HG03103 (cell line): Measurements from ENCODE around the gene BBS4.
"Not testable (repeated sequence)": the region's sequence is repeated elsewhere in the genome, so short reads cannot be mapped to it uniquely, and the experiment has no call there.

Source experiments
- ATAC-seq: cut with Tn5 transposase; IDR thresholded peaks from one replicate; pipeline ENCODE4 v1.9.1; 2021; ENCODE audit warnings: low read depth; ENCODE audit not compliant: unreplicated experiment

BBS4 gene

GRCh38 chr15:72690938-72691337 is 4.9 kb downstream of the BBS4 start:
- ATAC-seq = no peak

- ATAC-seq = no peak
Observed at GRCh38 chr15:72698938-72699337, 12.9 kb downstream of the BBS4 start.

GRCh38 chr15:72700076-72700475 is 14.1 kb downstream of the BBS4 start:
- ATAC-seq = no peak

GRCh38 chr15:72706266-72706665 is 20.3 kb downstream of the BBS4 start:
- ATAC-seq = no peak

GRCh38 chr15:72708551-72709303 is 22.7 kb downstream of the BBS4 start:
- not testable (repeated sequence) for ATAC-seq

- no peak for ATAC-seq
Observed at GRCh38 chr15:72722071-72722696, 36.2 kb downstream of the BBS4 start.

GRCh38 chr15:72724028-72724427 is 38.0 kb downstream of the BBS4 start:
- ATAC-seq = no peak

- no peak for ATAC-seq
Observed at GRCh38 chr15:72725446-72725845, 39.4 kb downstream of the BBS4 start.

- ATAC-seq = not testable (repeated sequence)
Observed at GRCh38 chr15:72725851-72726250, 39.8 kb downstream of the BBS4 start.

- ATAC-seq = no peak
Observed at GRCh38 chr15:72727154-72727553, 41.1 kb downstream of the BBS4 start.

GRCh38 chr15:72728249-72728648 is 42.2 kb downstream of the BBS4 start:
- ATAC-seq = not testable (repeated sequence)

- ATAC-seq = no peak
Observed at GRCh38 chr15:72728821-72729220, 42.8 kb downstream of the BBS4 start.

- no peak for ATAC-seq
Observed at GRCh38 chr15:72732086-72732485, 46.1 kb downstream of the BBS4 start.

- ATAC-seq = no peak
Observed at GRCh38 chr15:72732516-72732915, 46.5 kb downstream of the BBS4 start.

GRCh38 chr15:72733941-72734738 is 48.1 kb downstream of the BBS4 start:
- ATAC-seq = no peak

GRCh38 chr15:72735111-72735510 is 49.1 kb downstream of the BBS4 start:
- ATAC-seq = no peak

- no peak for ATAC-seq
Observed at GRCh38 chr15:72737061-72737460, 51.1 kb downstream of the BBS4 start.

GRCh38 chr15:72737723-72738122 is 51.7 kb downstream of the BBS4 start:
- ATAC-seq = no peak

- ATAC-seq = peak; percentile 73
Observed at GRCh38 chr15:72740219-72740618, 54.2 kb downstream of the BBS4 start.

- ATAC-seq = no peak
Observed at GRCh38 chr15:72749700-72750099, 63.7 kb downstream of the BBS4 start.

- no peak for ATAC-seq
Observed at GRCh38 chr15:72751751-72752455, 65.9 kb downstream of the BBS4 start.
